Neural cell (in vitro differentiated cells): ENCODE results near the gene NCK2. TPM values are rescaled to one million over a fixed set of nuclear protein-coding genes. Genes with fewer than 3 reads are reported as not detected.

ENCODE experiments used
- H2AFZ ChIP-seq: fragments of 200-600, 300-800 bp; sonication (generic), shearing (Covaris generic); 2 replicates; pipeline ENCODE4 v1.6.0; 2014; ENCODE audit warnings: low read depth, mild to moderate bottlenecking, antibody characterized with exemption, low read length, moderate library complexity
- H3F3A ChIP-seq: fragments of 200-600 bp; shearing (Covaris generic); 2 replicates; pipeline ENCODE4 v1.6.1; 2016; ENCODE audit warnings: mild to moderate bottlenecking, moderate library complexity, mixed read lengths, antibody characterized with exemption, low read length; ENCODE audit not compliant: insufficient read depth, poor library complexity, severe bottlenecking
- H3K27ac ChIP-seq: fragments of 200-600, 300-800 bp; sonication (generic), shearing (Covaris generic); 2 replicates; pipeline ENCODE4 v1.5.1; 2014; ENCODE audit warnings: mild to moderate bottlenecking, low read length, moderate library complexity
- H3K27me3 ChIP-seq: fragments of 300-800, 200-600 bp; sonication (generic), shearing (Covaris generic); 2 replicates; pipeline ENCODE4 v1.6.0; 2014; ENCODE audit warnings: mild to moderate bottlenecking, low read depth, low read length, moderate library complexity; ENCODE audit not compliant: insufficient read depth
- H3K36me3 ChIP-seq: fragments of 300-800, 200-600 bp; sonication (generic), shearing (Covaris generic); 2 replicates; pipeline ENCODE4 v1.5.1; 2014; ENCODE audit warnings: mild to moderate bottlenecking, antibody characterized with exemption, low read length, moderate library complexity; ENCODE audit not compliant: insufficient read depth
- H3K4me2 ChIP-seq: fragments of 300-800, 200-600 bp; sonication (generic), shearing (Covaris generic); 2 replicates; pipeline ENCODE4 v1.6.0; 2014; ENCODE audit warnings: mild to moderate bottlenecking, low read length
- H3K4me3 ChIP-seq: fragments of 300-800, 200-600 bp; sonication (generic), shearing (Covaris generic); 2 replicates; pipeline ENCODE4 v1.5.1; 2014; ENCODE audit warnings: mild to moderate bottlenecking, low read length, moderate library complexity
- H3K79me2 ChIP-seq: fragments of 200-600 bp; shearing (Covaris generic); replicated peaks from 2 replicates; pipeline ENCODE4 v1.6.0; 2014; ENCODE audit warnings: mild to moderate bottlenecking, low read length, moderate library complexity; ENCODE audit not compliant: insufficient read depth
- H3K9ac ChIP-seq: fragments of 300-800, 200-600 bp; sonication (generic), shearing (Covaris generic); 2 replicates; pipeline ENCODE4 v1.6.1; 2016; ENCODE audit warnings: mild to moderate bottlenecking, low read length, mixed read lengths
- H3K9me2 ChIP-seq: fragments of 200-600 bp; shearing (Covaris generic); 2 replicates; pipeline ENCODE4 v1.6.1; 2016; ENCODE audit warnings: mild to moderate bottlenecking, low read length, mixed read lengths; ENCODE audit not compliant: insufficient read depth
- H3K9me3 ChIP-seq: fragments of 200-600, 300-800 bp; sonication (generic), shearing (Covaris generic); 2 replicates; pipeline ENCODE4 v1.6.1; 2016; ENCODE audit warnings: mild to moderate bottlenecking, mixed run types, low read length, moderate library complexity, mixed read lengths
- H4K20me1 ChIP-seq: fragments of 200-600 bp; shearing (Covaris generic); 2 replicates; pipeline ENCODE4 v1.6.1; 2016; ENCODE audit warnings: mild to moderate bottlenecking, mixed run types; ENCODE audit not compliant: insufficient read depth
- CTCF ChIP-seq: fragments of 450-650 bp; IDR thresholded peaks from 2 replicates; pipeline ENCODE4 v1.5.1; 2014; ENCODE audit warnings: antibody characterized with exemption, mild to moderate bottlenecking, moderate library complexity; ENCODE audit not compliant: poor library complexity, severe bottlenecking
- EP300 ChIP-seq: fragments of 450-650 bp; conservative IDR thresholded peaks from 2 replicates; pipeline ENCODE4 v1.6.1; 2014; ENCODE audit warnings: antibody characterized with exemption, mild to moderate bottlenecking, moderate library complexity; ENCODE audit not compliant: poor library complexity, severe bottlenecking
- EZH2 ChIP-seq: fragments of 200-600, 300-800 bp; shearing (Covaris generic), sonication (generic); IDR thresholded peaks from 2 replicates; pipeline ENCODE4 v1.6.1; 2014; ENCODE audit warnings: antibody characterized with exemption, low read length, borderline replicate concordance, mild to moderate bottlenecking; ENCODE audit not compliant: insufficient read depth, poor library complexity, severe bottlenecking
- MXI1 ChIP-seq: fragments of 450-650 bp; conservative IDR thresholded peaks from 2 replicates; pipeline ENCODE4 v1.6.1; 2014; ENCODE audit warnings: antibody characterized with exemption, mild to moderate bottlenecking; ENCODE audit not compliant: poor library complexity, severe bottlenecking
- REST ChIP-seq: IDR thresholded peaks from 2 replicates; pipeline ENCODE4 v1.6.1; 2012; ENCODE audit warnings: borderline replicate concordance
- SMC3 ChIP-seq: fragments of 450-650 bp; conservative IDR thresholded peaks from 2 replicates; pipeline ENCODE4 v1.6.1; 2014; ENCODE audit warnings: antibody characterized with exemption, mild to moderate bottlenecking, moderate library complexity; ENCODE audit not compliant: poor library complexity
- TAF1 ChIP-seq: IDR thresholded peaks from 2 replicates; pipeline ENCODE4 v1.6.1; 2012; ENCODE audit warnings: low read depth
- polyA plus RNA-seq: library from polyadenylated mRNA; depleted of rRNA; stranded (reverse); fragments of >200 nt; gene quantifications from 2 replicates; pipeline ENCODE4 v1.2.3, GENCODE V29; 2014

Gene NCK2
- polyA plus RNA-seq, 1 donor from 2014 or later: 49.4 TPM

- peaks cover 4% of the 10 kb centered on the region for H4K20me1 ChIP-seq
- TF ChIP-seq EP300: no peak
- no peak for TF ChIP-seq TAF1
- TF ChIP-seq MXI1: no peak
- no peak for TF ChIP-seq EZH2
- H3K4me2 ChIP-seq: no peak overlapping the region
- no peaks in the 10 kb centered on the region for H3F3A ChIP-seq
- no peaks in the 10 kb centered on the region for H3K9me3 ChIP-seq
- H3K9me2 ChIP-seq: no peaks in the 10 kb centered on the region
- H3K79me2 ChIP-seq: peaks cover 60% of the 10 kb centered on the region
- H3K4me3 ChIP-seq: no peak overlapping the region
- H3K9ac ChIP-seq: no peak overlapping the region
- no peak overlapping the region for H2AFZ ChIP-seq
- no peaks in the 10 kb centered on the region for H3K36me3 ChIP-seq
- no peaks in the 10 kb centered on the region for H3K27me3 ChIP-seq
- no peak overlapping the region for H3K27ac ChIP-seq
Observed at GRCh38 chr2:105785095-105785847, 40.6 kb downstream of the NCK2 start.

GRCh38 chr2:105786231-105787230, 41.8 kb downstream of the NCK2 start:
- no peak overlapping the region for H3K27ac ChIP-seq
- H3K36me3 ChIP-seq: no peaks in the 10 kb centered on the region
- H3K27me3 ChIP-seq: no peaks in the 10 kb centered on the region
- H3K4me3 ChIP-seq: no peak overlapping the region
- H3K9me3 ChIP-seq: no peaks in the 10 kb centered on the region
- H3K9me2 ChIP-seq: no peaks in the 10 kb centered on the region
- H3K9ac ChIP-seq: no peak overlapping the region
- TF ChIP-seq EZH2: no peak
- no peak overlapping the region for H3K4me2 ChIP-seq
- no peak overlapping the region for H2AFZ ChIP-seq
- H3K79me2 ChIP-seq: peaks cover 56% of the 10 kb centered on the region
- H4K20me1 ChIP-seq: peaks cover 4% of the 10 kb centered on the region
- no peaks in the 10 kb centered on the region for H3F3A ChIP-seq

GRCh38 chr2:105787376-105788318, 42.9 kb downstream of the NCK2 start:
- no peaks in the 10 kb centered on the region for H3K27me3 ChIP-seq
- no peaks in the 10 kb centered on the region for H3K9me2 ChIP-seq
- H3K9ac ChIP-seq: no peak overlapping the region
- TF ChIP-seq EP300 (no peak), MXI1 (no peak), CTCF (no peak), EZH2 (no peak), SMC3 (no peak), REST (no peak), TAF1 (no peak)
- no peaks in the 10 kb centered on the region for H3F3A ChIP-seq
- H3K79me2 ChIP-seq: peaks cover 60% of the 10 kb centered on the region
- H2AFZ ChIP-seq: no peak overlapping the region
- H3K4me2 ChIP-seq: no peak overlapping the region
- no peak overlapping the region for H3K27ac ChIP-seq
- peaks cover 1% of the 10 kb centered on the region for H4K20me1 ChIP-seq
- no peaks in the 10 kb centered on the region for H3K9me3 ChIP-seq
- no peak overlapping the region for H3K4me3 ChIP-seq
- no peaks in the 10 kb centered on the region for H3K36me3 ChIP-seq
